Peyer's patch (tissue), 4 donors: ENCODE data around the gene VTI1A. TPM values are rescaled to one million over a fixed set of nuclear protein-coding genes. Genes with fewer than 3 reads are reported as not detected.

ENCODE experiments used
- DNase-seq, 3 donors: peaks; one replicate each; pipeline ENCODE4 v3.0.0-alpha.2; 2017 to 2019
- H3K27ac ChIP-seq, 4 donors: fragments of 200-600 bp; sonication (generic); one replicate each; pipeline ENCODE4 v1.5.1; 2016 to 2019
- H3K27me3 ChIP-seq, 2 donors: fragments of 200-600 bp; sonication (generic); one replicate each; pipeline ENCODE4 v1.5.1; 2019
- H3K36me3 ChIP-seq, 3 donors: fragments of 200-600 bp; sonication (generic); one replicate each; pipeline ENCODE4 v1.5.1; 2016 to 2019
- H3K4me1 ChIP-seq, 4 donors: fragments of 200-600 bp; sonication (generic); one replicate each; pipeline ENCODE4 v1.5.1; 2016 to 2019
- H3K4me3 ChIP-seq, 4 donors: fragments of 200-600 bp; sonication (generic); 1 replicate in 3 of 4; 2 replicates in 1 of 4; pipeline ENCODE4 v1.5.1; 2016 to 2019; ENCODE audit warnings: mild to moderate bottlenecking in 1 of 4
- H3K9me3 ChIP-seq, 4 donors: fragments of 200-600 bp; sonication (generic); one replicate each; pipeline ENCODE4 v1.5.1; 2016 to 2019; ENCODE audit warnings: mild to moderate bottlenecking in 1 of 4
- CTCF ChIP-seq, 6 experiments: fragments of 450-650 bp in 4 of 6; fragments of 200-600 bp in 2 of 6; sonication (generic) in 1 of 6; IDR thresholded peaks; one replicate each; pipeline ENCODE4 v1.5.1; 2017 to 2019; ENCODE audit warnings: antibody characterized with exemption in 6 of 6, mild to moderate bottlenecking in 3 of 6, moderate library complexity in 1 of 6
- POLR2A ChIP-seq, 2 donors: fragments of 450-650 bp; IDR thresholded peaks; one replicate each; pipeline ENCODE4 v1.5.1; 2017; ENCODE audit warnings: antibody characterized with exemption in 2 of 2, mild to moderate bottlenecking in 2 of 2, moderate library complexity in 2 of 2
- total RNA-seq, 4 donors: library from RNA; depleted of rRNA; stranded (reverse); fragments of >200 nt; gene quantifications; one replicate each; pipeline ENCODE4 v1.1.0, GENCODE V29; 2016

VTI1A gene
- total RNA-seq, 4 donors from 2014 or later = 97.2 to 710 (median 170) TPM

GRCh38 chr10:112768121-112768520, 321.1 kb downstream of the VTI1A start:
- no peaks in the 10 kb centered on the region for H3K27me3 ChIP-seq
- no peak overlapping the region for H3K27ac ChIP-seq
- H3K4me1 ChIP-seq = no peaks in the 10 kb centered on the region
- no peaks in the 10 kb centered on the region for H3K36me3 ChIP-seq
- TF ChIP-seq CTCF (IDR thresholded peaks at IDR 0.05) = no peak
- TF ChIP-seq POLR2A (IDR thresholded peaks at IDR 0.05) = no peak
- DNase-seq = no peak
- H3K9me3 ChIP-seq = no peaks in the 10 kb centered on the region
- H3K4me3 ChIP-seq = no peak overlapping the region

- DNase-seq = no peak
- Histone ChIP-seq H3K9me3 (no peaks in the 10 kb centered on the region), H3K36me3 (no peaks in the 10 kb centered on the region), H3K27ac (no peak overlapping the region), H3K4me3 (no peak overlapping the region), H3K4me1 (no peaks in the 10 kb centered on the region), H3K27me3 (no peaks in the 10 kb centered on the region)
- TF ChIP-seq CTCF (IDR thresholded peaks at IDR 0.05) = no peak
- TF ChIP-seq POLR2A (IDR thresholded peaks at IDR 0.05) = no peak
Measured at GRCh38 chr10:112769081-112769480, 322.1 kb downstream of the VTI1A start.

- Histone ChIP-seq H3K4me3 (no peak overlapping the region), H3K27ac (no peak overlapping the region), H3K9me3 (no peaks in the 10 kb centered on the region), H3K4me1 (no peaks in the 10 kb centered on the region), H3K36me3 (no peaks in the 10 kb centered on the region), H3K27me3 (no peaks in the 10 kb centered on the region)
- no peak for TF ChIP-seq CTCF (IDR thresholded peaks at IDR 0.05)
- TF ChIP-seq POLR2A (IDR thresholded peaks at IDR 0.05) = no peak
- DNase-seq = no peak
Measured at GRCh38 chr10:112769611-112770370, 322.8 kb downstream of the VTI1A start.

- H3K27ac ChIP-seq = no peak overlapping the region
- no peaks in the 10 kb centered on the region for H3K36me3 ChIP-seq
- peaks cover 0 to 12% (median 2%) of the 10 kb centered on the region in 4 donors for H3K4me1 ChIP-seq
- no peaks in the 10 kb centered on the region for H3K27me3 ChIP-seq
- H3K9me3 ChIP-seq = no peaks in the 10 kb centered on the region
- no peak for DNase-seq
- no peak overlapping the region for H3K4me3 ChIP-seq
- TF ChIP-seq POLR2A (IDR thresholded peaks at IDR 0.05) = no peak
- no peak for TF ChIP-seq CTCF (IDR thresholded peaks at IDR 0.05)
Measured at GRCh38 chr10:112771733-112772132, 324.7 kb downstream of the VTI1A start.

- Histone ChIP-seq H3K4me3 (no peak overlapping the region), H3K36me3 (no peaks in the 10 kb centered on the region), H3K9me3 (no peaks in the 10 kb centered on the region), H3K27me3 (no peaks in the 10 kb centered on the region), H3K27ac (no peak overlapping the region), H3K4me1 (peaks cover 0 to 14% (median 2%) of the 10 kb centered on the region in 4 donors)
- no peak for DNase-seq
- TF ChIP-seq POLR2A (IDR thresholded peaks at IDR 0.05) (no peak), CTCF (IDR thresholded peaks at IDR 0.05) (no peak)
Measured at GRCh38 chr10:112773783-112774182, 326.8 kb downstream of the VTI1A start.
